HG02798 (cell line): Measurements from ENCODE around the gene C11orf52.

Source experiments
- ATAC-seq: cut with Tn5 transposase; IDR thresholded peaks from one replicate; pipeline ENCODE4 v1.9.1; 2021; ENCODE audit warnings: mild to moderate bottlenecking; ENCODE audit not compliant: unreplicated experiment, poor library complexity

The C11orf52 gene

DNA sequence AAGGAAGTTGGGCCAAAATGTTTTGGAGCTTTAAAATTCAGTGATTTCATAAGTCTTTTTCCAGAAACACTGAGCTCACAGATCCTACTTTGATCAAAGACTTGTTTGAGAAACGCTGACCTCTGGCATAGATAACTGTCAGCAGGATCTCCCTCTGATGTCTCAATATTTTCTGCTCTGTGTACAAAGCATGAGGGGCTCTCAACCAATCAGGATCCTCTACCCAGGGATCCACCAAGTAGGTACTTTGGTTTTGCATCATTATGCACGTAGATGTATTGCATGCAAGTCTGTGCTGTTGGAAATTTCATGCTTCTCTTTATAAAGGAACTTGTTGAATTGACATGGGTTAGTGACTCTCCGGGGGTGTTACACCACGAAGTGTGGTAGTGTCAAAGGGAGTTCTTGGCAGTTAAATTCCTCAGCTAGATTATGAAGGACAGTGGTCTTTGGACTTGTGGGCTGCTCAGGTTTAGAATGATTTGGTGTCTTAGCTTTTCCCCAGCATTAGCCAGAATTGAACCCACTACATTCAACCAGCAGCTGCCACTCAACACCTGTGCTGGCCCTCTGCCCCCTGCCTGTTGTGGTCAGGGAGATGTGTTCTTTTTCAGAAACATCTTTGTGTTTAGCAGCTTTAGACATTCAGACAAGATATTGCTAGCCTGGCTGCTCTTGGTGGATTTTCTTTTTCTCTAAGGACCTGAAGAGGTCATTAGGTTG is 16.8 kb downstream of the C11orf52 start:
- no peak for ATAC-seq

DNA sequence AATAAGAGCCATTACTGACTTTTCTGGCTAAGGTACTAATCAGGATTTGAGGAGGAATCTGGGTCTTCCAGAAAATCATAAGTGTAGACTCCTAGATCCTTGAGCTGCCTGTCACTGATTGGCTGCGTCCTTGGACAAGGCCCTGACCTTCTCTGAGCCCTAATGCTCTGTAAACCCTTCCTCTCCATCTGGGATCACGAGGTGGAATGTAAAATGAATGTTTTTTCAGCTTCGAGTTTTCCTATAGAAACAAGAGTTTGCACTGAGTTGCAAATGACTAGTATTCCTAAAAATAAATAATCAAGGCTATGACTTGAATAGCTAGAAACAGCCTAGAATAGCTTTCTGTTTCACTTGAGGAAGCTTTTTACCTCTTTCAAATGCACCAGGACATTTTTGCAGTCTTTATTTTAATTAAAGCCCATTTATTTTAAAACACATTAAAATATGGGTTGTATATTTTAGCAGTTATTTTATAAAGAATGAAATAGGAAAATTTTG is 17.4 kb downstream of the C11orf52 start:
- ATAC-seq: no peak

DNA sequence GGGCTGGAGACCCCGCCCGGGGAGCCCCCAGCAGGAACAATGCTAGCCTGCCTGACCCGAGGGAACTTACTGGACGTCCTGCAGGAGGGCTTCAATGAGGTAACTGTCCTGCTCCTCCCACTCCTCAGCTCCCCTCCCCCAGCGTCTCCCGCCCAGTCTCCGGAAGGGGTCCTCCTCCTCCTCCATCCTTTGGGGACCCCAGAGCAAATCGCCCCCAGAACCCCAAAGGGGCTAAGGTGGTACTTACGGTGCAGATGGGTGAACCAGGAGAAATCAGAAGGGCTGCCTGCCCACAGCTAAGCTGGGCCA is 18.7 kb downstream of the C11orf52 start:
- ATAC-seq: no peak

DNA sequence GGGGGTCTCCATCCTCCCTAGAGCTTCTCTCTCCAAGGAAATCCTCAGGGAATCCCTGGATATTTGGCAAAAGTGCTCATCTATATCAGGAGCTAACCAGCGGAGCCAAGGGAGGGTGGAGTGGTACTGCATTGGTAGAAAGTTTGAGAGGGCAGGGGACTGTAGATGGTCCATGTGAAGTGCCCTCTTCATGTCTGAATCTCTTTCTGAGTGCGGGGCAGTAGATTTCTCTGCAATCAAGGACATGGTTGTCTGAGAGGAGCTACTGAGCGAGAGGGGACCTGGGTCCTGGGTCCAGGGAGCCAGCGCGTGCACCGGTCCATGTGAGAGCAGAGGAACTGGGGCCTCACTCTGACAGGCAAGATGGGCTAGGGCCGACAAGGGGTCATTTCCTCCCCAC is 19.1 kb downstream of the C11orf52 start:
- no peak for ATAC-seq

DNA sequence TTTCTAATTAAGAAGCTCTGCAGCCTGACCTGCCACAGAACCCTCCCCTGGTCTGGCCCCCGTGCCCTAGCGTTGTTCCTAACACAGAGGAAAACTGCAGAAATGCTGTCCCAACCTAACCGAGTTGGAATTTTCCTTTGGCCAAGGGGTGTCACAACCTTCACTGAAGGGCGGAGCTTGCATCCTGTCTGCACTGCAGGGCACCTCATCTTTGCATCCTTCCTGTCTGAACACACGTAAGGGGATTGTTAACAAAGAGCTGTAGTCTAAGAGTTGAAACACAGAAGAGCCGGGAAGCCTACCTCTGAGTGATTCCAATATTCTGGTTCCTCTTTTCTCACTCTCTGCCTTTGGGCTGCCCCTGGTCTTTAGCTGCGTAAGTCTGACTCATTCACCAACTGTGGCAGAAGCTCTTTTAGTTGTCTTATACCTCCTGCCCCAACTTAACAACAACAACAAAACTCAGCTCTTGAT is 20.0 kb downstream of the C11orf52 start:
- ATAC-seq: peak; percentile 85

DNA sequence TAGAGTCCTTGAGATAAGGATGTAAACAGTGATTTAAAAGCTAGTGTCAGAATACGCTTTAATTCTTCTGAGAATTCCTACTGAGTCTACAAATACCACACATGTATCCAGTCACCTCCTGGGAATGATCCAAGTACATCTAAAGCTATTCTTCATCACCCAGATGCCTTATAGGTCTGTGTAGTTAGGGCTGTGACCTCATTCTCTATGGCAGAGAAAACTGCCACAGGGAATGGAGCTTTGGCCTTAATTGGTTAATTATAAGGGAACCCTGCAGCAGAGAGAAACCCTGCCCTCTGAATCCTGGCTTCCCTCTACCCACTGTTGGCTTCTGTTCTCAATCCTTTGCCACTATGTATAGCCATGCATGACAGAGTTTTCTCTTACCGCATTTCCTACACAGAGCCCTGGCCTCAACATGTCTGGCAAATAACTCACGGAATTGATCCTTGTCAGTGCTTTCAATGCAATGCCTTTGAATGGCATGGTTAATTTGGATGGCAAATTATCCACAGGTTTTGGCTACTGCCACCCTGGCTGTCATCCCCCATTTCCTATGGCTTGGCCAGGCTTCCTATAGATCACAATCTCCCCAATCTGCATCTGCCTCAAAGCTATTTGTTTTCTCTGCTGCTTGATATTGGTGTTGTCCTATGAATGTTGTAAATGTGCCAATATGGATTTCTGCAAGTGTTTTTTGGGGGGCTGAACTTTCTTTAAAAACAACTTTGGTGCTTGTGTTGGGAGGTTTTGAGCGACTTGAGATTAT is 21.3 kb downstream of the C11orf52 start:
- no peak for ATAC-seq

DNA sequence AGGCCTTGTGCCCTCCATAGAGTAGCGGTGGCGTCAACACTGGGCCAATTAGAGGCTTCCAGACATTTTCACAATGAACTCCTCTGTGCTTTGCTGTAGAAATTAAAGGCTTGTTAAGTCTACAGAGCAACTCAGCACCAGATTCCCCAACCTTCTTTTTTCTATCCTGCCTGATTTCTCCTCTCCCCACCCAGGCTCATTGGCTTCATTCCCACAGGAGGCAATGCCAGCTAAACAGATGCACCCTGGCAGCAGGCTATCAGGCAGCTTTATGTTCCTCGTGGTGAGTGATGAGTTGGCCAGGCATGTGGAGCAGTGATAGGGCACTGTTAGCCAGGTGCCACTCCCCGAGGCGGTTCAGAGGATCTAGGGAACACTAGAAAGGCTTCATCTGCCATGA is 23.2 kb downstream of the C11orf52 start:
- no peak for ATAC-seq

DNA sequence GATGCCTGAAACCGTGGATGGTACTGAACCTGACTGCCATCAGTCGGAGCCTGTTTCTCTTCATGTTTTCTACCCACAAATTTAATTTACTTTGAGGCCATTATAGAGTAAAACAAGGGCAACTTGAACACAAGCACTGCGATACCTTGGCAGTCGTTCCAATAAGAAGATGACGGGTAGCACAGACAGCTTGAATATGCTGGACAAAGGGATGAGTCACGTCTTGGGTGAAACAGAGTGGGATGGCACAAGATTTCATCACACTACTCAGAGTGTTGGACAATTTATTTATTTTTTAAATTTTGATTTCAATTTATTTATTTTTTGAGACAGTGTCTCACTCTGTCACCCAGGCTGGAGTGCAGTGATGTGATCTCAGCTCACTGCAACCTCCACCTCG is 24.1 kb downstream of the C11orf52 start:
- ATAC-seq: no peak

DNA sequence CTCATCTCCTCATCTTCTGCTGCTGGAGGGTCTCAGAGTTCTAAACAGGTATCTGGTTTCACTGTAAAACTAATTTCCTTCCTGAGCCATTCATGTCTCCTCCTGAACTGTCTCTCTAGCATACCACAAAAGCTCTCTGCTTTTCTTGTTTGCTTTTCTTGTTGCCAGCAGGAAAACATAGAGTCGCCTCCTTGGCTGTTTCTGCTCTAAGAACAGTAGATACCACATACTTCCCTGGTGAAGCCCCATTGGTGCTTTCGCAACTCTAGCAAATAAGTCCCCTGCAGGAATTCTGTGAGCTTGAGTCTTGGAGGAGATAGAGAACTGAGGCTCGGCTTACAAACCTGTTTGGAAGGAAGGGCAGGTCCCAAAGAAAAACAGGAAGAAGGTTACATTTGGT is 25.4 kb downstream of the C11orf52 start:
- ATAC-seq: no peak

DNA sequence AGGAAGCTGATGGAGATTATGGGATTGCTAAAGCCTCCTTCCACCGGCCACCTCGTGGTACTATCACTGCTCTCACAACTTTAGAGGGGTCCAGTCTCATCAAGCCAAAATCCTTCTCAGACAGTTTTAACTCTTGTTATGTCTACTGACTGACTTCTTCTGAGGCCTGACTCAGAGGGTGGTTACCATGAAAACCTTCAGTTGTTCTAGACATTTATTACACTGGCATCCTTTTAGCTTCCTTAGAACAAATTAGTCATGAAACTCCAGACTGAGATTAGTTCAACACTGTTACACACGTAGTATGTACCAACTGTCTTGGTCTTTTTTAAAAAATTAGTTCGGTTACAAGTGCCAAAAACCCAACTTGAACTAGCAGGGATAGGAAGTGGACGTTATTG is 25.9 kb downstream of the C11orf52 start:
- no peak for ATAC-seq

DNA sequence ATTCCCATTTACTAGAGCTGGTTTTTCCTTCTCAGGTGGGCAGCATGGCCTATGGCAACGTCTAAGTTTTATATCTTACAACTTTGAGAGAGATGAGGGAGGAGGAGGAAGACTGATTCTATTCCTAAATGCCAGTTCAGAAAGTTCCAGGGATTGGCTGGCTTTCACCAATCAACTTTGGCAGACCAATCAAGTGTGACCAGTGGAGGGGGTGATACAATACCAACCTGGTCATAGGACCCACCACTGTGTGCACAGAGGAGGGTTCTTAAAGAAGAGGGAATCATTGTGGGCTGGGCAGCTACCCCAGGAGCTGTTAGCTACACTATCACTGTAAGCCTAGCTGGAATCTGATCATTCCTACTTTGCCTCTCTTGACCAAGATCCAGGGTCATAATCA is 26.5 kb downstream of the C11orf52 start:
- no peak for ATAC-seq

DNA sequence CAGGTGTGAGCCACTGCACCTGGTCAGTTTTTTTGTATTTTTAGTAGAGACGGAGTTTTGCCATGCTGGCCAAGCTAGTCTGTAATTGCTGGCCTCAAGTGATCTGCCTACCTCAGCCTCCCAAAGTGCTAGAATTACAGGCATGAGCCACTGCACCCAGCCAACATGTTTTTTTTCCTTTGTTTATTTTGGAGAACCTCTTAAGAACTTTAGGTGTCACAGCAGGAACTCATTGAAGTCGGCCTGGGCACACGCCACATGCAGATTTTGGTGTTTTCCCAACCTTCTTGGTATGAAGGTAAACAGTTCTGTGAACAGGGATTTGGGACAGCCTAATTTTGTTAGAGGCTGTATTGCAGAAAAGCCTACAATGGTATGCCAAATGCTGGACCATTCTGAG is 27.8 kb downstream of the C11orf52 start:
- no peak for ATAC-seq

DNA sequence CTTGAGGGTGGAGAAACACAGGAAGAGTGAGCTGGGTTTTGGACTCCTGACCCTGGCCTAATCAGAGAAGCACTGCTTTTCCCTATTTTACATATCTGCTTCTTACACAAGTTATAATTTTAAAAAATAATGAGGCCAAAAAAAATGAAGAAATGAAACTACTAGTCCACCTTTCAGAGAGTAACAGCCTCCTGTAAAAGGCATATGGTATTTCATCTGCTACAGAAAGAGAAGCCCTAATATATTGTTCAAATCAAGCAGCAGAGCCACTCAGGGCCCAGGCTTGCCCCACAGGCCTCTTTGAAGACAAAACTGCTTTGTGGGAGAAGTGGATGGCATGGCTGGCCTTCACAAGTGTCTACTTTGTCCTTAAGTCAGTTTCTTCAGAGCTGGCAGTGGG is 28.4 kb downstream of the C11orf52 start:
- no peak for ATAC-seq

DNA sequence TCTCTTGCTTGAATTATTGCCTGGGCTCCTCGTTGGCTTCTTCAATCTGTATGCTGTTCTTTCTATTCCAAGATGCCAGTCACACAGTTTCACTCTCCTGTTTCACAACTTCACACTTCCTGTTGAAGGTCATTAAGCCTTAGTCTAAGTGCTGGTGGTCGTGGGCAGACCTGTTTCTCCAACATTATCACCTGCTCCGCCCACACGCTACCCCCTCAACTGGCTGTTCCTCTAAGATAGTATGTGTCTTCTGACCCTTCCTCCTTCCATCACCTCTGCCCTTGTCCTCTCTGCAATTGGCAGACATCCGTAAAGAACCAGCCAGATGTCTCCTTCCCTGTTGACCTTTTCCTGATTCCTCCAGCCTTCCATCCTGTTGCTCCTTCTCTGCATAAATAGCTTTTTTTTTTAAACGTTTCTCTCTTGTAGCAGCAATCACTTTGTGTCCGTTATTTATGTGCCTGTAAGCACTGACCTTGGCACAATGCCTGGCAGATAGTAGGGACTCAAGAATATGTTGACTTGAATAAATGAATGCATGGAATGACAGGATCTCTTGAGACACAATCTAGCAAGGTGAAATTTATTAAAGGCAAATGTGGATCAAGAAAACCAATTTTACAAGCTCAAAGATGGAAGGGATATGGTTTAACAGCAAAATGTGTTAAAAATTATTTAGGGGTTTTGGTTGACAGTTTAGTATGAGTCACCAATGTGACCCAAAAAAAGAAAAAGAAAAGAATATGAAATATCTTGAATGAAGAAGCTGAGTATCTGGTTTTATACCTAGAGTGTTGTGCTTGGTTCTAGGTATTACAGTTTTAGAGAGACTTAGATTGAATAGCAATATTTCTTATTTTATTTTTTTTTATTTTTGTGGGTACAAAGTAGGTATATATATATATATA is 31.1 kb downstream of the C11orf52 start:
- no peak for ATAC-seq

DNA sequence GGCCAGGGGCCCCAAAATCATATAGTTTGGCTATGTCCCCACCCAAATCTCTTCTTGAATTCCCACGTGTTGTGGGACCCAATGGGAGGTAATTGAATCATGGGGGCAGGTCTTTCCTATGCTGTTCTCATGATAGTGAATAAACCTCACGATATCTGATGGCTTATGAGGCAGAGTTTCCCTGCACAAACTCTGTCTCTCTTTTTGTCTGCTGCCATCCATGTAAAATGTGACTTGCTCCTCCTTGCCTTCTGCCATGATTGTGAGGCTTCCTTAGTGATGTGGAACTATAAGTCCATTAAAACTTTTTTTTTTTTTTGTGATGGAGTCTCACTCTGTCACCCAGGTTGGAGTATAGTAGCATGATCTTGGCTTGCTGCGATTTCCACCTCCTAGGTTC is 32.9 kb downstream of the C11orf52 start:
- no peak for ATAC-seq

DNA sequence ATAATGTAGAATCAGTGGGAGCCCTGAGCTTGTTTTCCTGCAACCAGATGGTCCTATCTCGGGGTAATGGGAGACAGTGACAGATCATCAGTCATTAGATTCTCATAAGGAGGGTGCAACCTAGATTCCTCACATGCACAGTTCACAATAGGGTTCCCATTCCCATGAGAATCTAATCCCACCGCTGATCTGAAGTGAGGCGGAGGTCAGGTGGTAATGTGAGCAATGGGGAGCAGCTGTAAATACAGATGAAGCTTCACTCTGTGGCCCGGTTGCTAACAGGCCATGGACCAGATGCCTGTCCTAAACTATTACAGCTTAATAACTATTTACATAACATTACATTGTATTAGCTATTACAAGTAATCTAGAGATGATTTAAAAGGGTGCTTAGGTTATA is 35.4 kb downstream of the C11orf52 start:
- ATAC-seq: no peak

DNA sequence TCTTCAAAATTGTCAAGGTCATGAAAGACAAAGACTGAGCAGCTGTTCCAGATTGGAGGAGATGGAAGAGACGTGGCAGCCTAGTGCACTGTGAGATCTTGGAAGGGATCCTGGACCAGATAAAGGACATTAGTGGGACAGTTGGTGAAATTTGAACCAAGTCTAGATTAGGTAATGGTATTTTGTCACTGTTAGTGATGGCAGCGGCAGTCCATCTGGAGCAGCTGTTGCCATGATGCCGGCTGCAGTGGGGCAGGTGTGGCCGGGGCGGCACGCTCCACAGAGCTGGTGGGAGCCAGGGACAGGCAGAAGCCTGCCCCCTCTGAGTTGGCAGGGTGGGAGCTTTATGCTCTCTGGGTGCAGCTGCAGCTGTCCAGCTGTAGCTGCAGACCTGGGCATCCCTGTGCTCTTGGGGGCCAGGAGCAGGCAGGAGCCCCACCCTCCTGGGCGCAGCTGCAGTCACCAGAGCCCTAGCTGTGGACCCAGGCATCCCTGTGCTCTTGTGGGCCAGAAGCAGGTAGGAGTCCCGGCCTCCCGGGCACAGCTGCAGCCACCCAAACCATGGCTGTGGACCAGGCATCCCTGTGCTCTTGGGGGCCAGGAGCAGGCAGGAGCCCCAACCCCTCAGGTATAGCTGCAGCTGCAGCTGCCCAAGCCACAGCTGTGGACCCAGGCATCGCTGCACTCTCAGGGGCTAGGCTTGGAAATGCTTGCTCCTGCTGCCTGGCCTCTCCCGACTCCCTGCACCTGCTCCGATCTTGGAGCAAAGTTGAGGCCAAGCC is 39.1 kb downstream of the C11orf52 start:
- ATAC-seq: no peak

DNA sequence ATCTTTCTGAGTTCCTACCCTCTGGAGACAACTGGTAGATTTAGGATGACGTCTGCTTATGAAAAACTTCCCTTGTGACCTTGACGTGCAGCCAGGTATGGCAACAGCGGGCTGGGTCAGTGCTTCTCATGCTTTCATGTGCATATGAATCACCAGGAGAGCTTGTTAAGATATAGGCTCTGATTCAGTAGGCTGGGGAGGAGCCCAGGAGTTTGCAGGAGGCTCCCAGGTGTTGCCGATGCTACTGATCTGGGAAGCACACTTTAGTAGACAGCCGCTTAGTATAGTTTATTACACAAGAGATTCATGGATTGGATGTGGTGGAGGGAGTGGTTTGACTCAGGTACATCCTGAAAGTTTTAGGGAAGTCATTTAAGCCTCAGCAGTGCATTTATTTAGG is 42.2 kb downstream of the C11orf52 start:
- ATAC-seq: no peak

DNA sequence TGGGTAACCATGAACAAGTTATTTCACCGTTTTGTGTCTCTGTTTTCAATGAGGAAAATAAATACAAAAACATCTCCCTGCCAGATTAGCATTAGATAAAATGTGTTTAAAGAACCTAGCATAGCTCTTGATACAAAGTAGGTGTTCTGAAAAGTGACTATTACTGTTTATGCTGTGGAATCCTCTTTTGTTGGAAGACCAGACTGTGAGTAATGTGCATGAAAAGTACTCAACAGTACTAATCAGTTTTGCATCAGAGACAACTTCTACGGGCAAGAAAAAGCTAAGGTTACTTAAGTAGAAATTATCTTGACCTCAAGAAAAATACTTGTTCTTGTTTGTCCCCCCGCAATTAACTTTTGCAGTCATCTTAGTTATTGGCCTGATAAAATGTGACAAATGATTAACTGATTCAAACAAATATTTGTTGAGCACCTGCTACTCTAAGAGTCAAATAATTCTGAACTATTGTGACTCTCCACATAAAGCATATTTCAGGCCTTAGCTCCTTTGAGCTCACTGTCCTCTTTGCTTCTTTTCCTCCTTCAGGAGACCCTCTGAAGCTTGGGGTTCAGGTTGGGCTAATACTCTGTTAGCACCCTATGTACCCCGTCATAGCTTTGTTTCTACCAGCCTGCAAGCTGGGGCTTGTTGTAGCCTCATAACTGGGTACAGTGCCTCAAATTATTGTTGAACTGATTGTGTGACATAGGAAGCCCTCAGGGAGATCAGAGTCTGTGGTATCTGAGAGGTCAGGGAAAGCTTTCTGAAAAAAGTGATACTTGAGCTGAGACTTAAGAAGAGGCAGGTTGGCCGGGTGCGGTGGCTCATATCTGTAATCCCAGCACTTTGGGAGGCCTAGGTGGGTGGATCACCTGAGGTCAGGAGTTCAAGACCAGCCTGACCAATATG is 42.9 kb downstream of the C11orf52 start:
- ATAC-seq: no peak
